Neural cell (in vitro differentiated cells): Measurements from ENCODE around the gene HLA-DQB1. TPM values are rescaled to one million over a fixed set of nuclear protein-coding genes. Genes with fewer than 3 reads are reported as not detected.
"Not testable (repeated sequence)": the region's sequence is repeated elsewhere in the genome, so short reads cannot be mapped to it uniquely, and the experiment has no call there.

Experiments used
- H2AFZ ChIP-seq: fragments of 200-600, 300-800 bp; sonication (generic), shearing (Covaris generic); 2 replicates; pipeline ENCODE4 v1.6.0; 2014; ENCODE audit warnings: low read depth, mild to moderate bottlenecking, antibody characterized with exemption, low read length, moderate library complexity
- H3F3A ChIP-seq: fragments of 200-600 bp; shearing (Covaris generic); 2 replicates; pipeline ENCODE4 v1.6.1; 2016; ENCODE audit warnings: mild to moderate bottlenecking, moderate library complexity, mixed read lengths, antibody characterized with exemption, low read length; ENCODE audit not compliant: insufficient read depth, poor library complexity, severe bottlenecking
- H3K27ac ChIP-seq: fragments of 200-600, 300-800 bp; sonication (generic), shearing (Covaris generic); 2 replicates; pipeline ENCODE4 v1.5.1; 2014; ENCODE audit warnings: mild to moderate bottlenecking, low read length, moderate library complexity
- H3K27me3 ChIP-seq: fragments of 300-800, 200-600 bp; sonication (generic), shearing (Covaris generic); 2 replicates; pipeline ENCODE4 v1.6.0; 2014; ENCODE audit warnings: mild to moderate bottlenecking, low read depth, low read length, moderate library complexity; ENCODE audit not compliant: insufficient read depth
- H3K36me3 ChIP-seq: fragments of 300-800, 200-600 bp; sonication (generic), shearing (Covaris generic); 2 replicates; pipeline ENCODE4 v1.5.1; 2014; ENCODE audit warnings: mild to moderate bottlenecking, antibody characterized with exemption, low read length, moderate library complexity; ENCODE audit not compliant: insufficient read depth
- H3K4me2 ChIP-seq: fragments of 300-800, 200-600 bp; sonication (generic), shearing (Covaris generic); 2 replicates; pipeline ENCODE4 v1.6.0; 2014; ENCODE audit warnings: mild to moderate bottlenecking, low read length
- H3K4me3 ChIP-seq: fragments of 300-800, 200-600 bp; sonication (generic), shearing (Covaris generic); 2 replicates; pipeline ENCODE4 v1.5.1; 2014; ENCODE audit warnings: mild to moderate bottlenecking, low read length, moderate library complexity
- H3K79me2 ChIP-seq: fragments of 200-600 bp; shearing (Covaris generic); replicated peaks from 2 replicates; pipeline ENCODE4 v1.6.0; 2014; ENCODE audit warnings: mild to moderate bottlenecking, low read length, moderate library complexity; ENCODE audit not compliant: insufficient read depth
- H3K9ac ChIP-seq: fragments of 300-800, 200-600 bp; sonication (generic), shearing (Covaris generic); 2 replicates; pipeline ENCODE4 v1.6.1; 2016; ENCODE audit warnings: mild to moderate bottlenecking, low read length, mixed read lengths
- H3K9me2 ChIP-seq: fragments of 200-600 bp; shearing (Covaris generic); 2 replicates; pipeline ENCODE4 v1.6.1; 2016; ENCODE audit warnings: mild to moderate bottlenecking, low read length, mixed read lengths; ENCODE audit not compliant: insufficient read depth
- H3K9me3 ChIP-seq: fragments of 200-600, 300-800 bp; sonication (generic), shearing (Covaris generic); 2 replicates; pipeline ENCODE4 v1.6.1; 2016; ENCODE audit warnings: mild to moderate bottlenecking, mixed run types, low read length, moderate library complexity, mixed read lengths
- H4K20me1 ChIP-seq: fragments of 200-600 bp; shearing (Covaris generic); 2 replicates; pipeline ENCODE4 v1.6.1; 2016; ENCODE audit warnings: mild to moderate bottlenecking, mixed run types; ENCODE audit not compliant: insufficient read depth
- CTCF ChIP-seq: fragments of 450-650 bp; IDR thresholded peaks from 2 replicates; pipeline ENCODE4 v1.5.1; 2014; ENCODE audit warnings: antibody characterized with exemption, mild to moderate bottlenecking, moderate library complexity; ENCODE audit not compliant: poor library complexity, severe bottlenecking
- EP300 ChIP-seq: fragments of 450-650 bp; conservative IDR thresholded peaks from 2 replicates; pipeline ENCODE4 v1.6.1; 2014; ENCODE audit warnings: antibody characterized with exemption, mild to moderate bottlenecking, moderate library complexity; ENCODE audit not compliant: poor library complexity, severe bottlenecking
- EZH2 ChIP-seq: fragments of 200-600, 300-800 bp; shearing (Covaris generic), sonication (generic); IDR thresholded peaks from 2 replicates; pipeline ENCODE4 v1.6.1; 2014; ENCODE audit warnings: antibody characterized with exemption, low read length, borderline replicate concordance, mild to moderate bottlenecking; ENCODE audit not compliant: insufficient read depth, poor library complexity, severe bottlenecking
- MXI1 ChIP-seq: fragments of 450-650 bp; conservative IDR thresholded peaks from 2 replicates; pipeline ENCODE4 v1.6.1; 2014; ENCODE audit warnings: antibody characterized with exemption, mild to moderate bottlenecking; ENCODE audit not compliant: poor library complexity, severe bottlenecking
- POLR2AphosphoS5 ChIP-seq: IDR thresholded peaks from 2 replicates; pipeline ENCODE4 v1.6.1; 2012
- RAD21 ChIP-seq: fragments of 450-650 bp; conservative IDR thresholded peaks from 2 replicates; pipeline ENCODE4 v1.6.1; 2014; ENCODE audit warnings: antibody characterized with exemption, mild to moderate bottlenecking, moderate library complexity
- REST ChIP-seq: IDR thresholded peaks from 2 replicates; pipeline ENCODE4 v1.6.1; 2012; ENCODE audit warnings: borderline replicate concordance
- SMC3 ChIP-seq: fragments of 450-650 bp; conservative IDR thresholded peaks from 2 replicates; pipeline ENCODE4 v1.6.1; 2014; ENCODE audit warnings: antibody characterized with exemption, mild to moderate bottlenecking, moderate library complexity; ENCODE audit not compliant: poor library complexity
- TAF1 ChIP-seq: IDR thresholded peaks from 2 replicates; pipeline ENCODE4 v1.6.1; 2012; ENCODE audit warnings: low read depth
- polyA plus RNA-seq: library from polyadenylated mRNA; depleted of rRNA; stranded (reverse); fragments of >200 nt; gene quantifications from 2 replicates; pipeline ENCODE4 v1.2.3, GENCODE V29; 2014

Gene HLA-DQB1
- polyA plus RNA-seq, 1 donor from 2014 or later: not detected

- no peaks in the 10 kb centered on the region for H3F3A ChIP-seq
- no peak overlapping the region for H3K9ac ChIP-seq
- H3K27ac ChIP-seq: no peak overlapping the region
- TF ChIP-seq SMC3: no peak
- no peak for TF ChIP-seq RAD21
- TF ChIP-seq MXI1: no peak
- TF ChIP-seq TAF1: no peak
- no peak for TF ChIP-seq REST
- TF ChIP-seq POLR2AphosphoS5: no peak
- TF ChIP-seq CTCF: no peak
- no peak for TF ChIP-seq EP300
- TF ChIP-seq EZH2: no peak
- no peak overlapping the region for H3K4me2 ChIP-seq
- no peak overlapping the region for H3K4me3 ChIP-seq
- no peaks in the 10 kb centered on the region for H3K36me3 ChIP-seq
- H4K20me1 ChIP-seq: no peaks in the 10 kb centered on the region
- no peaks in the 10 kb centered on the region for H3K79me2 ChIP-seq
- no peaks in the 10 kb centered on the region for H3K9me3 ChIP-seq
- no peak overlapping the region for H2AFZ ChIP-seq
- H3K27me3 ChIP-seq: no peaks in the 10 kb centered on the region
- H3K9me2 ChIP-seq: no peaks in the 10 kb centered on the region
These were observed 8.1 kb downstream of the HLA-DQB1 start for GRCh38 chr6:32658268-32658897.

- H3K9ac ChIP-seq, H4K20me1 ChIP-seq, H3K79me2 ChIP-seq, H2AFZ ChIP-seq, H3K9me3 ChIP-seq, H3K4me2 ChIP-seq, H3K9me2 ChIP-seq, H3K36me3 ChIP-seq, H3K4me3 ChIP-seq, H3K27ac ChIP-seq, H3F3A ChIP-seq, H3K27me3 ChIP-seq: not testable (repeated sequence)
These were observed 8.6 kb downstream of the HLA-DQB1 start for GRCh38 chr6:32657819-32658218.

GRCh38 chr6:32657329-32657728 is 9.1 kb downstream of the HLA-DQB1 start:
- H3K79me2 ChIP-seq, H3F3A ChIP-seq, H3K9me3 ChIP-seq, H4K20me1 ChIP-seq, H3K4me3 ChIP-seq, H3K27me3 ChIP-seq, H3K9ac ChIP-seq, H3K9me2 ChIP-seq, H3K27ac ChIP-seq, H3K36me3 ChIP-seq, H3K4me2 ChIP-seq, H2AFZ ChIP-seq: not testable (repeated sequence)
